OCI-LY7 (cell line): ENCODE measurements around the gene NKAIN2. TPM values are rescaled to one million over a fixed set of nuclear protein-coding genes. Genes with fewer than 3 reads are reported as not detected.
"Not testable (repeated sequence)": the region's sequence is repeated elsewhere in the genome, so short reads cannot be mapped to it uniquely, and the experiment has no call there.

Experiments used
- BruUV-seq: library from RNA; stranded (reverse); fragments of 400-500 nt; replicated peaks from 2 replicates; lab custom pipeline; 2021; lab: Mats Ljungman, UMichigan
- CTCF ChIA-PET: fragments of 300-600 bp; sonication (Branson Sonifier 250); formaldehyde crosslinking; loops from one replicate; lab custom pipeline; 2022; ENCODE audit warnings: antibody characterized with exemption; ENCODE audit not compliant: unreplicated experiment; lab: Charles Lee
- POLR2A ChIA-PET: fragments of 300-600 bp; sonication (Branson Sonifier 250); formaldehyde crosslinking; loops from one replicate; lab custom pipeline; 2022; ENCODE audit warnings: antibody characterized with exemption; lab: Charles Lee
- DNase-seq: peaks from one replicate; pipeline ENCODE4 v3.0.0-alpha.2; 2015; ENCODE audit warnings: low spot score
- H2AFZ ChIP-seq: fragments of 200-600 bp; sonication (generic), shearing (Covaris generic); 2 replicates; pipeline ENCODE4 v1.6.1; 2014; ENCODE audit warnings: mild to moderate bottlenecking, antibody characterized with exemption, low read length, moderate library complexity
- H3K27ac ChIP-seq: fragments of 200-600 bp; sonication (generic); 2 replicates; pipeline ENCODE4 v1.5.1; 2014; ENCODE audit warnings: mixed run types, low read depth, mild to moderate bottlenecking, moderate library complexity, low read length, inconsistent platforms; ENCODE audit not compliant: poor library complexity, severe bottlenecking
- H3K36me3 ChIP-seq: fragments of 200-600 bp; sonication (generic); 2 replicates; pipeline ENCODE4 v1.6.1; 2014; ENCODE audit warnings: mild to moderate bottlenecking, antibody characterized with exemption, low read length, moderate library complexity, mixed read lengths; ENCODE audit not compliant: insufficient read depth
- H3K4me1 ChIP-seq: fragments of 200-600 bp; sonication (generic); 2 replicates; pipeline ENCODE4 v1.5.1; 2014; ENCODE audit warnings: mild to moderate bottlenecking, low read length; ENCODE audit not compliant: insufficient read depth, poor library complexity, severe bottlenecking
- H3K4me2 ChIP-seq: fragments of 200-600 bp; sonication (generic); 2 replicates; pipeline ENCODE4 v1.6.1; 2014; ENCODE audit warnings: mild to moderate bottlenecking, low read length
- H3K4me3 ChIP-seq: fragments of 200-600 bp; sonication (generic); 2 replicates; pipeline ENCODE4 v1.5.1; 2014; ENCODE audit warnings: mild to moderate bottlenecking, low read depth, low read length; ENCODE audit not compliant: poor library complexity, severe bottlenecking
- H3K79me2 ChIP-seq: fragments of 200-600 bp; sonication (generic); 2 replicates; pipeline ENCODE4 v1.6.1; 2016; ENCODE audit warnings: low read depth, mild to moderate bottlenecking, low read length, moderate library complexity, mixed read lengths; ENCODE audit not compliant: insufficient read depth
- H3K9me2 ChIP-seq: fragments of 200-600 bp; sonication (generic); 2 replicates; pipeline ENCODE4 v1.6.1; 2016; ENCODE audit warnings: mild to moderate bottlenecking, low read length, mixed read lengths; ENCODE audit not compliant: insufficient read depth
- H3K9me3 ChIP-seq: fragments of 200-600 bp; sonication (generic); 2 replicates; pipeline ENCODE4 v1.6.1; 2014; ENCODE audit warnings: mild to moderate bottlenecking, mixed run types, low read length, mixed read lengths
- H4K20me1 ChIP-seq: fragments of 200-600 bp; sonication (generic); 2 replicates; pipeline ENCODE4 v1.6.1; 2014; ENCODE audit warnings: mild to moderate bottlenecking, antibody characterized with exemption, low read length, moderate library complexity, mixed read lengths; ENCODE audit not compliant: insufficient read depth
- EZH2phosphoT487 ChIP-seq: fragments of 200-600 bp; sonication (generic); IDR thresholded peaks from 2 replicates; pipeline ENCODE4 v1.6.1; 2018; ENCODE audit warnings: low read depth, borderline replicate concordance, mild to moderate bottlenecking, mixed run types, antibody characterized with exemption, low read length, moderate library complexity, mixed read lengths
- intact Hi-C: fragments of 100-400 bp; cut with micrococcal nuclease; formaldehyde crosslinking; loops from one replicate; pipeline ENCODE4 v1.10.0; 2022; ENCODE audit not compliant: unreplicated experiment
- total RNA-seq, 2 experiments: library from RNA; depleted of rRNA in 1 of 2; stranded (reverse); fragments of >200 nt in 1 of 2; shearing (Covaris generic) in 1 of 2; gene quantifications; 2 replicates each; pipeline ENCODE4 v1.2.3, GENCODE V29; 2014 to 2022
- TF ChIP-seq, protein P1 (sequence below): fragments of 200-600 bp; sonication (generic); conservative IDR thresholded peaks from 2 replicates; pipeline ENCODE4 v1.5.1; 2014; ENCODE audit warnings: mild to moderate bottlenecking, antibody characterized with exemption, low read length, moderate library complexity, mixed read lengths

Gene NKAIN2
- total RNA-seq, 2 experiments from 2014 or later: not detected

DNA sequence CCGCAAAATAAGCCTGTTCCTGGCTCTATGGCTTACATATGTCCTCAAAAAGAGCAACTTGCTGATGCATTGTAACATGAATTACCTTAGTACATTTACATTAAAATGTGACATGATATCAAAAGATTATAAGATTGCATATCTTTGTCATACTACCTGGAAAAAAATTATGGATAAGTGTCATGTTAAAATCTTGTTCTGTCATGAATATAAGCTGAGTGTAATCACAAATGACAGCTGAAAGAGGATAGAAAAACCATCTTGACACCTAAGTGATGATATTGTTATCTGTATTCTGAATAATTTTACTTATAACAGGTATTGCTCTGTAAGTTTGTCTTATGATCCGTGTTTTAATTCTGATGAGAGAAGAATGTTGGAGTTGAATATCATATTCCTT lies 655.6 kb downstream of the NKAIN2 start:
- no peak overlapping the region for H3K27ac ChIP-seq
- no peaks in the 10 kb centered on the region for H3K9me2 ChIP-seq
- no peaks in the 10 kb centered on the region for H4K20me1 ChIP-seq
- no peak overlapping the region for H3K4me2 ChIP-seq
- no peak for TF ChIP-seq EZH2phosphoT487
- TF ChIP-seq, protein P1, sequence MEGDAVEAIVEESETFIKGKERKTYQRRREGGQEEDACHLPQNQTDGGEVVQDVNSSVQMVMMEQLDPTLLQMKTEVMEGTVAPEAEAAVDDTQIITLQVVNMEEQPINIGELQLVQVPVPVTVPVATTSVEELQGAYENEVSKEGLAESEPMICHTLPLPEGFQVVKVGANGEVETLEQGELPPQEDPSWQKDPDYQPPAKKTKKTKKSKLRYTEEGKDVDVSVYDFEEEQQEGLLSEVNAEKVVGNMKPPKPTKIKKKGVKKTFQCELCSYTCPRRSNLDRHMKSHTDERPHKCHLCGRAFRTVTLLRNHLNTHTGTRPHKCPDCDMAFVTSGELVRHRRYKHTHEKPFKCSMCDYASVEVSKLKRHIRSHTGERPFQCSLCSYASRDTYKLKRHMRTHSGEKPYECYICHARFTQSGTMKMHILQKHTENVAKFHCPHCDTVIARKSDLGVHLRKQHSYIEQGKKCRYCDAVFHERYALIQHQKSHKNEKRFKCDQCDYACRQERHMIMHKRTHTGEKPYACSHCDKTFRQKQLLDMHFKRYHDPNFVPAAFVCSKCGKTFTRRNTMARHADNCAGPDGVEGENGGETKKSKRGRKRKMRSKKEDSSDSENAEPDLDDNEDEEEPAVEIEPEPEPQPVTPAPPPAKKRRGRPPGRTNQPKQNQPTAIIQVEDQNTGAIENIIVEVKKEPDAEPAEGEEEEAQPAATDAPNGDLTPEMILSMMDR: no peak
- intact Hi-C loops: no loop called here
- no peak overlapping the region for H2AFZ ChIP-seq
- BruUV-seq: no TSS peak
- POLR2A ChIA-PET: interaction anchor here (1.0 kb wide), 1 partner anchor 24 kb away, joined by 3 read pairs; no protein-coding TSS in a partner anchor
- DNase-seq: no peak
- no peak overlapping the region for H3K4me3 ChIP-seq
- no peaks in the 10 kb centered on the region for H3K79me2 ChIP-seq
- H3K4me1 ChIP-seq: no peaks in the 10 kb centered on the region
- H3K9me3 ChIP-seq: no peaks in the 10 kb centered on the region
- H3K36me3 ChIP-seq: no peaks in the 10 kb centered on the region
- CTCF ChIA-PET: no interaction called here

DNA sequence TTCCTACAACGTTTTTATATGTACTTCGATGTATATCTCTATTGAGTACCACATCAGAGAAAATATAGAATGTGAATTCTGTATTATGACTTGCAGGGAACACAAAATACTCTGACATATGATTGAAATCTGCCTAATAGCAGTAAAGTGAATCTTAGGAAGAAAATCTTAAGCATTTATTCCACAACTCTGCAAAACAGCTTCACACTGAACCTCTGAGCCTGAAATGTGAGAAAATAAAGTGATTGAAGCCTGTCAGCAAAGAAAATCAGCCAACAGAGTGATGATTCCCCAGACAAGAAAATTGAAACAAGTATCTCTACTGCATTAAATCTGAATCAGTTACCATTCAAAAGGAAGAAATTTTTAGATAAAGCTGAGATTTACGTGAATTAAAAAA lies 659.1 kb downstream of the NKAIN2 start:
- BruUV-seq: no TSS peak
- POLR2A ChIA-PET: no interaction called here
- H3K4me3 ChIP-seq: no peak overlapping the region
- H3K4me2 ChIP-seq: no peak overlapping the region
- no peaks in the 10 kb centered on the region for H3K36me3 ChIP-seq
- H3K4me1 ChIP-seq: no peaks in the 10 kb centered on the region
- H3K79me2 ChIP-seq: no peaks in the 10 kb centered on the region
- no peaks in the 10 kb centered on the region for H3K9me3 ChIP-seq
- intact Hi-C loops: no loop called here
- no peak overlapping the region for H3K27ac ChIP-seq
- no peak for DNase-seq
- CTCF ChIA-PET: no interaction called here
- H4K20me1 ChIP-seq: no peaks in the 10 kb centered on the region
- no peak for TF ChIP-seq EZH2phosphoT487
- TF ChIP-seq, protein P1: no peak
- no peak overlapping the region for H2AFZ ChIP-seq
- H3K9me2 ChIP-seq: no peaks in the 10 kb centered on the region

DNA sequence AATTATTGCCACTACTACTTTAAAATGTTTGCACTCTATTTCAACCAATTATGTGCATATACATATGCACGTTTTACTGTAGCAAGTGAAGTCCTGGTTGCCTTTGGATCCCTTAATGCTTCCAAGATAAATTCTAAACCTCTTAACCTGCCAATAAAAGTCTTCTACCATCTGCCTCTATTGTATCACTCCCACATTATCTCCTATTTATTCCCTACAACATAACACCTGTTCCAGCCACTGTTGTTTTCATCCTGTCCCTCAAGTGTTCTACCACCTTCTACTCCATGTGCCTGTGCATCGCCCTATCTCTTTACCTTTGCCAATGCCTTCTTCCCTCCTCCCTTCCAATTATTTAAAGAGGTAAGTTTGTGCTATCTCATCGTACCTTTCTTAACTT lies 659.6 kb downstream of the NKAIN2 start:
- CTCF ChIA-PET: no interaction called here
- H3K4me1 ChIP-seq: no peaks in the 10 kb centered on the region
- intact Hi-C loops: no loop called here
- H3K36me3 ChIP-seq: no peaks in the 10 kb centered on the region
- H3K9me3 ChIP-seq: no peaks in the 10 kb centered on the region
- H2AFZ ChIP-seq: no peak overlapping the region
- H3K4me2 ChIP-seq: no peak overlapping the region
- POLR2A ChIA-PET: no interaction called here
- TF ChIP-seq EZH2phosphoT487: no peak
- TF ChIP-seq, protein P1: no peak
- no peak for DNase-seq
- no TSS peak for BruUV-seq
- H3K4me3 ChIP-seq: no peak overlapping the region
- H3K27ac ChIP-seq: no peak overlapping the region
- H3K9me2 ChIP-seq: no peaks in the 10 kb centered on the region
- H3K79me2 ChIP-seq: no peaks in the 10 kb centered on the region
- no peaks in the 10 kb centered on the region for H4K20me1 ChIP-seq

DNA sequence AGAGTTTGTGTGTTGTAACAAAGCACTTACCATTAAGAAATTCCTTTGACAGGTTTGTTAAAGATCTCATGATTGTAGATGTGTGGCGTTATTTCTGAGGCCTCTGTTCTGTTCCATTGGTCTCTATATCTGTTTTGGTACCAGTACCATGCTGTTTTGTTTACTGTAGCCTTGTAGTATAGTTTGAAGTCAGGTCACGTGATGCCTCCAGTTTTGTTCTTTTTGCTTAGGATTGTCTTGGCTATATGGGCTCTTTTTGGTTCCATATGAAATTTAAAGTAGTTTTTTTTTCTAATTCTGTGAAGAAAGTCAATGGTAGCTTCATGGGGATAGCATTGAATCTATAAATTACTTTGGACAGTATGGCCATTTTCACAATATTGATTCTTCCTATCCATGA lies 660.9 kb downstream of the NKAIN2 start:
- H3K4me2 ChIP-seq, POLR2A ChIA-PET, H3K4me1 ChIP-seq, intact Hi-C loops, H3K36me3 ChIP-seq, H3K27ac ChIP-seq, CTCF ChIA-PET, DNase-seq, H3K9me2 ChIP-seq, H2AFZ ChIP-seq, H3K4me3 ChIP-seq, BruUV-seq, H3K79me2 ChIP-seq, H4K20me1 ChIP-seq, H3K9me3 ChIP-seq: not testable (repeated sequence)
